Measurements from ENCODE around the gene MAST2.

- TF ChIP-seq CTCF (IDR thresholded peaks at IDR 0.05) (no peak), POLR2A (IDR thresholded peaks at IDR 0.05) (no peak)
These were observed 277.8 kb downstream of the MAST2 start for GRCh38 chr1:46081206-46081605.

Measured in esophagus squamous epithelium (tissue), 4 donors.